RWPE1 (cell line): Measurements from ENCODE around the gene AZU1.
"Not testable (repeated sequence)": the region's sequence is repeated elsewhere in the genome, so short reads cannot be mapped to it uniquely, and the experiment has no call there.

Source experiments
- CTCF ChIA-PET: fragments of 350-600 bp; sonication (Branson Sonifier 250); formaldehyde crosslinking; extraction: SDS; loops from one replicate; lab custom pipeline; 2021; lab: Yijun Ruan, JAX
- POLR2A ChIA-PET: fragments of 400-600 bp; formaldehyde crosslinking; extraction: SDS; loops from one replicate; lab custom pipeline; 2020; ENCODE audit warnings: antibody characterized with exemption; ENCODE audit not compliant: low non-redundant PET; lab: Yijun Ruan, JAX
- DNase-seq: peaks from one replicate; pipeline ENCODE4 v3.0.0; 2012; ENCODE audit warnings: low spot score
- H3K27ac ChIP-seq: fragments of 450-650 bp; 2 replicates; pipeline ENCODE4 v1.5.1; 2017
- TF ChIP-seq, protein P1 (sequence below): fragments of 450-650 bp; conservative IDR thresholded peaks from 2 replicates; pipeline ENCODE4 v1.5.1; 2017; ENCODE audit warnings: low read depth, mild to moderate bottlenecking

The AZU1 gene

GRCh38 chr19:845707-846521, 18.3 kb downstream of the AZU1 start:
- POLR2A ChIA-PET, result no interaction called here
- no peak for DNase-seq
- TF ChIP-seq, protein P1, sequence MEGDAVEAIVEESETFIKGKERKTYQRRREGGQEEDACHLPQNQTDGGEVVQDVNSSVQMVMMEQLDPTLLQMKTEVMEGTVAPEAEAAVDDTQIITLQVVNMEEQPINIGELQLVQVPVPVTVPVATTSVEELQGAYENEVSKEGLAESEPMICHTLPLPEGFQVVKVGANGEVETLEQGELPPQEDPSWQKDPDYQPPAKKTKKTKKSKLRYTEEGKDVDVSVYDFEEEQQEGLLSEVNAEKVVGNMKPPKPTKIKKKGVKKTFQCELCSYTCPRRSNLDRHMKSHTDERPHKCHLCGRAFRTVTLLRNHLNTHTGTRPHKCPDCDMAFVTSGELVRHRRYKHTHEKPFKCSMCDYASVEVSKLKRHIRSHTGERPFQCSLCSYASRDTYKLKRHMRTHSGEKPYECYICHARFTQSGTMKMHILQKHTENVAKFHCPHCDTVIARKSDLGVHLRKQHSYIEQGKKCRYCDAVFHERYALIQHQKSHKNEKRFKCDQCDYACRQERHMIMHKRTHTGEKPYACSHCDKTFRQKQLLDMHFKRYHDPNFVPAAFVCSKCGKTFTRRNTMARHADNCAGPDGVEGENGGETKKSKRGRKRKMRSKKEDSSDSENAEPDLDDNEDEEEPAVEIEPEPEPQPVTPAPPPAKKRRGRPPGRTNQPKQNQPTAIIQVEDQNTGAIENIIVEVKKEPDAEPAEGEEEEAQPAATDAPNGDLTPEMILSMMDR, result no peak
- CTCF ChIA-PET, result interaction anchor here (0.6 to 0.7 kb wide), 2 partner anchors 112 to 1766 kb away, joined by 3 to 4 read pairs; no protein-coding TSS in a partner anchor
- peak overlapping the region; percentile 92 for H3K27ac ChIP-seq

DNA sequence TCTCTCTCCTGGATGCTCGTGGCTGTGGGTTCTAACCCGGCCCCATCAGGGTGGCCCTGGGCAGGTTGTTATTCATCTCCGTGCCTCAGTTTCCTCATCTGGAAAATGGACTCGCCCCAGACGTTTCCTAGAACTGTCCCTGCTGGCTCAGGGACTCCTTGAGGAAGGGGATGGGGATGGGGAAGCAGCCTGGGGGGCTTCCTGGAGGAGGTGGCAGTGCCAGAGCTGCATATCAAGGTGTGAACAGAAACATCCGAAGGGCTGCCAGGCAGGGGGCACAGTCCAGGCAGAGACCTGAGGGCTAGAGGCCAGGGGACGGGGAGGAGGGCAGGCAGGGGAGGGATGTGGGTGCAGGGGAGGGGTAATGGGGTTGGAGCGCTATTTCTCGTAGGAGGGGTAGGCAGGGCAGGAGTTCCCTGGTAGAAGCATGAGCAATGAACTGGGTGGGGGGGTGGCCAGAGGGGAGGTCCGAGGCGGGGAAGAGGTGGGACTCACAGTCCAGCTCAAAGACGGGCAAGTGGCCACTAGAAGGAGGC, 20.8 kb downstream of the AZU1 start:
- TF ChIP-seq, protein P1, result no peak
- H3K27ac ChIP-seq, result peak overlapping the region; percentile 95; the same call in 1 of the 2 replicates
- no peak for DNase-seq
- CTCF ChIA-PET, result interaction anchor here (0.5 to 1.4 kb wide), 2 partner anchors 8 to 55 kb away, joined by 3 to 5 read pairs; no protein-coding TSS in a partner anchor
- POLR2A ChIA-PET, result no interaction called here

DNA sequence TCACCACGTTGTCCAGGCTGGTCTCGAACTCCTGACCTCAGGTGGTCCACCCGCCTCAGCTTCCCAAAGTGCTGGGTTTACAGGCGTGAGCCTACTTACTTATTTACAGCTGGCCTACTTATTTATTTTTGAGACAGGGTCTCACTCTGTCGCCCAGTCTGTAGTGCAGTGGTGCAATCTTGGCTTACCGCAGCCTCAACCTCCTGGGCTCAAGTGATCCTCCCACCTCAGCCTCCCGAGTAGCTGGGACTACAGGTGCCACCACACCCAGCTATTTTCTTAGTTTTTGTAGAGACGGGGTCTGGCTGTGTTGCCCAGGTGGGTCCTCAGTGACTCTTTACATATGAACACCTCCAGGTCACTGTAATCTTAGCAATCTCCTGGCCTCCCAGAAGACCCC, 21.6 kb downstream of the AZU1 start:
- H3K27ac ChIP-seq, result peak overlapping the region; percentile 95; the same call in 1 of the 2 replicates
- CTCF ChIA-PET, result interaction anchor here (0.5 to 1.4 kb wide), 2 partner anchors 7 to 54 kb away, joined by 3 to 5 read pairs; no protein-coding TSS in a partner anchor
- not testable (repeated sequence) for DNase-seq
- POLR2A ChIA-PET, result interaction anchor here (0.8 kb wide), 1 partner anchor 77 kb away, joined by 6 read pairs; no protein-coding TSS in a partner anchor

- ChIA-PET POLR2A (no interaction called here), CTCF (interaction anchor here (0.5 kb wide), 1 partner anchor 80 kb away, joined by 3 read pairs; no protein-coding TSS in a partner anchor)
- H3K27ac ChIP-seq, result peak overlapping the region; percentile 95
- peak; percentile 49 for DNase-seq
- TF ChIP-seq, protein P1, result no peak
Measured at GRCh38 chr19:850221-850978, 22.8 kb downstream of the AZU1 start.

- H3K27ac ChIP-seq, result peak overlapping the region; percentile 95
- DNase-seq, result no peak
- TF ChIP-seq, protein P1, result no peak
- ChIA-PET POLR2A (no interaction called here), CTCF (interaction anchor here (0.5 kb wide), 1 partner anchor 79 kb away, joined by 3 read pairs; no protein-coding TSS in a partner anchor)
Measured at GRCh38 chr19:850979-851335, 23.3 kb downstream of the AZU1 start.

GRCh38 chr19:852136-853013, 24.7 kb downstream of the AZU1 start, which contains the start of gene ELANE:
Gene ELANE, plus strand, starts transcription at chr19:852303. Its CDS starts 26 bp downstream, at chr19:852329.
- ChIA-PET POLR2A (no interaction called here), CTCF (no interaction called here)
- peak within 1 kb of the TSS; percentile 95 for H3K27ac ChIP-seq
- DNase-seq, result no peak
- TF ChIP-seq, protein P1, result no peak
